HG03175 (cell line): ENCODE measurements around the gene S100A14.

Experiments
- ATAC-seq: cut with Tn5 transposase; IDR thresholded peaks from one replicate; pipeline ENCODE4 v1.9.1; 2021; ENCODE audit warnings: mild to moderate bottlenecking, moderate library complexity; ENCODE audit not compliant: unreplicated experiment

S100A14 gene

DNA sequence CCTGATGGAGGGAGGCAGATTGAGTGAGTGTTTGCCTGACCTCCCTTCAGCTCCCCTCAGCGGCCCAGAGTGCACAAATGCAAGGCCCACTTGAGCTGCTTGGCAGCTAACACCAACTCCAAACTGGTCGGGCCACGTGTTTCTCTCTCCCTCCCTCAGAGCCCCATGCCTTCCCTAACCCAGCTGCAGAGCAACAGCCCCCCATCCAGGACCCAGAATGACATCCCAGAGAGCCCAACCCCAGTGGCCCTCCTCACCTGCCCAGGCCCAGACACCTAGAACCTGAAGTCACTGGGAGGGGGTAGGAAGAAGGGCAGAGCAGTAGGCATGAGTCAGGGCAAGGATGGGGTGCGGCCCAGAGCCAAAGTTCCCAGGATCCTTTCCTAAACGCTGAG lies 789 bp upstream of the S100A14 start:
- no peak for ATAC-seq

DNA sequence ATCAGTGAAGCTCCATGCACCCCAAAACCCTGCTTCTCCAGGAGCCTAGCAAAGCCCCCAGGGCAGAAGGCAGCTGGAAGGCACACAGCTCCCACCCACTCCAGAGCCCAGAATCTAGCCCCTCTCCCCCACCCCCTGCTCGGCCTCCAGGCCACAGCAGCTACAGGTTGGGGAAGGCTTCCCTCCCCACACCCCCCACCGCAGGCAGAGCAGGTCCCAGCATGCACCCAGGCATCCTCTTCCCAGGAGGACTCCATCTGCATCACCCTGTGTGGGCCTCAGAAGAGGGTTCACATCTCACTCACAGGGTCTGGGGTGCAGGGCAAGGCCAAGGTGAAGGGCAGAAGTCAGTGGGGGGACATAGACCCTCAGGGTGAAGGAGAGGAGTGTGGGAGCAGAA lies 719 bp downstream of the S100A14 start:
- ATAC-seq, result no peak

DNA sequence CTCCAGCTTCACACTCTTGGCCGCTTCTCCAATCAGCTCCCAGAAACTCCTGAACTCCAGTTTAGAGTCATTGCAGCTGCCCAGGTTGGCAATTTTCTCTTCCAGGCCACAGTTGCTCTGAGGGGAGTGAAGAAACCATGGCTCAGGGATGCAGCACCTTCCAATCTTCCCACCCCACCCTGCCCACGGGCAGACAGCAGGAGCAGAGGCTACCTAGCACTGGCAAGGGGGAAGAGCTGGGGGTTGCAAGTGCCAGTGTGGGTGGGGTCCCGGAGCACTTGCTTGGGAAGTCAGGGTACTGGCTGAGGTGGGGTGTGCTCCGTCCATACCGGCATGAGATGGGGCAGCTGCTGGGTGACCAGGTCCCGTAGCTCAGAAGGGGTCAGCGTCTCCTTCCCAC lies 1.2 kb downstream of the S100A14 start:
- ATAC-seq, result no peak

DNA sequence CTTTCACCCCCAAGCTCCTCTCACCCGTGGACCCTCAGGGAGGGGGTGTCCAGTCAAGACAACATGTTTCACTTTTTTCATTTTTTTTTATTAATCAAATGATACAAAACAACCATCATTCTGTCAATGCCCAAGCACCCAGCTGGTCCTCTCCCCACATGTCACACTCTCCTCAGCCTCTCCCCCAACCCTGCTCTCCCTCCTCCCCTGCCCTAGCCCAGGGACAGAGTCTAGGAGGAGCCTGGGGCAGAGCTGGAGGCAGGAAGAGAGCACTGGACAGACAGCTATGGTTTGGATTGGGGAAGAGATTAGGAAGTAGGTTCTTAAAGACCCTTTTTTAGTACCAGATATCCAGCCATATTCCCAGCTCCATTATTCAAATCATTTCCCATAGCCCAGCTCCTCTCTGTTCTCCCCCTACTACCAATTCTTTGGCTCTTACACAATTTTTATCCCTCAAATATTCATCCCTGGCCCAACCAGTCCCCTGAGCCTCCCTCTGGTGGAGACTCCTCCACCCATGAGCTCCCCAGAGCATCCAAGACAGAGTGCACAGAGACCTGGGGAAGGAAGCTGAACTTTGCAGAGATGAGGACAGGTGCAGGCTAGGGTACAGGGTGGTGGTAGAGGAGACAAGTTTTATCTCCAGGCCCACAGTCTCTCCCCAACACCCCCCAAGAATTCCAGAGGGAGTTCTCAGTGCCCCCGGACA lies 1.8 kb downstream of the S100A14 start:
- no peak for ATAC-seq

DNA sequence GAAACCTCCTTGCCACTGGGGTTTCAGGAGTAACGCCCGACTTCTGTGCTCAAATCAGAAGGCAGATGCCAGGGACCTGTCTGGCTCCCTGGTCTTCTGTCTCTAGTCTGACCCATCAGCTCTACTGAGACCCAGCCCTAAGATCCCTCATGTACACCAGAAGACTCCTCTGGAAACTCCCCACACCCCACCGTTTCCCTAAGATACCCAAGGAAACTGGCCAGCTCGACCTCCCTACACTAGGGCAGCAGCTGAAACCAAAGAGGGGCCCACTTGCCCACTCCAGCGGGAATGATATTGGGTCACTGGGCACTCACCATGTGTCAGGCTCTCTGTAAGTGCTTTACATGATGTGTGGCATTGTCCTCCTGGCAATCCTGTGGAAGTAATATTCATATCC lies 2.7 kb downstream of the S100A14 start:
- no peak for ATAC-seq

DNA sequence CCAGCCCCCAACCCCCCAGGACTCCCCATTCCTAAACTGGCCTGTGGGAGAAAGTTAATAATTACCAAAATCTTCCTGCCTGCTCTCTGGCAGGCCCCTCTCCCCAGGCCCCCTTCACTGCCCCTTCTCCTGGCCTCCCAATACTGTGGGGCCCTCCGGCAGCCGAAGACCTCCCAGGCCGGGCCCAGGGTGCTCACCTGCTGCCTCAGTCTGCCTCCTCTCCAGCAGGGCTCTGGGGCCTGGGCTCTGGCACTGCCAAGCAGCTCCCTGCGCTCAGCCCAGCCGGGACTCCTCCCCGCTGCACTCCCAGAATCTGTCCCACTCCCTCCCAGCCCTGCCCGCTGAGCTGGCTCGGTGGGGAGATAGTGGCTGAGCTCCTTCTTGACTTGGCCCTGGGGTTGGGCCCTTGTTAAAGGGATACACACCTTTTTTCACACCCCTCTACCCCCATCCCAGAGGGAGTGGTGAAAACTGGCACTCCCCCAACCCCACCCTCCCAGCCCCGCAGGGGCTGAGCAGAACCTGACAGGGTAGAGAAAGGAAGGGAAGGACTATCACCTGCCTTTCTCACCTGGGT lies 3.3 kb downstream of the S100A14 start, which contains the start of gene S100A16:
TSS of gene S100A16 (minus strand) at position 383 of the 577 bp plus-strand sequence. CDS start 4,986 bp downstream, outside the sequence.
- ATAC-seq, result no peak

DNA sequence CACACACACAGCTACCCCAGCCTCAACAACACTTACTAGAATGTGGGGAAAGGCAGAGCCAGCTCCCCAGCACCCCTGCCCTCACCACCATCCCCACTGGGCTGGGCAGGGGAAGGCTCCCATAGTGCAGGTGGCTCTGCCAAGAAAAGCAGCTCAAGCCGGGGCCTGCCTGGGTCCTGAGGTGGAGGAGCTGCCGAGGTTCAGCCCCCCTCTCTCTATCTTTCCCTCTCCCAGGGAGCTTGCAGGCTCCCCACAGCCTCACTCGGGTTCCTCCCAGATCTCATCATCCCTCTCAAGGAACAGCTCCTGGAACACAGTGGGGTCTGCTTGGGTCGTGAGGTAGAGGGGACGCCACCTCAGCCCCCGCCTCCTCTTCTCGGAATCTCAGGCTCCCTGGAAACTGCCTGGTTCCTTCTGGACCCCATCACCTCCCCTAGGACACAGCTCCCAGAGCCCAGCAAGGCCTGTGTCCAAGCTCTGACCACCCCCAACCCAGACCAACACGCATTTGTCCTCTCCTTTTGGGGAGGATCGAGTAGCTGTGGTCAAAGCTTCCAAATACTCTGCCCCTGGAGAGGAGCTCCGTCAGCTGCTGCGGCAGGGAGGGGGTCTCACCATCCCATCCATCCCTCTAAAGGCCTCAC lies 3.9 kb downstream of the S100A14 start:
- ATAC-seq, result no peak

DNA sequence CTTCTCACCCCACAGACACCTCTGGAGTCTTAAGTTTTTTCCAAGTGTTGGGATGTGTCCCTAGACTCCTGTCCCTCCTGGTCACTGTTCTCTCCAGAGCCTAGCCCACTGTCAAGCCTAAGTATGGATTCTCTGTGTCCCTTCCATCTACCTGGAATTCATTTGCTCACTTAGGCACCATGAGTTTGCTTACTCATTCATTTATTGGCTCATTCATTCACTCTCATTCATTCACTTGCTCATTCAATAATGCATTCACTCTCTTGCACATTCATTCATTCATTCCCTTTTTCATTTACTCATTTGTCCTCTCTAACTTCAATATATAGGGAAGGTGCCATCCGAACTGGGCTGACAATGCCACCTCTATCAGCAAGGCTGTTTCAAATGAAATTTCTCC lies 4.8 kb downstream of the S100A14 start:
- no peak for ATAC-seq

DNA sequence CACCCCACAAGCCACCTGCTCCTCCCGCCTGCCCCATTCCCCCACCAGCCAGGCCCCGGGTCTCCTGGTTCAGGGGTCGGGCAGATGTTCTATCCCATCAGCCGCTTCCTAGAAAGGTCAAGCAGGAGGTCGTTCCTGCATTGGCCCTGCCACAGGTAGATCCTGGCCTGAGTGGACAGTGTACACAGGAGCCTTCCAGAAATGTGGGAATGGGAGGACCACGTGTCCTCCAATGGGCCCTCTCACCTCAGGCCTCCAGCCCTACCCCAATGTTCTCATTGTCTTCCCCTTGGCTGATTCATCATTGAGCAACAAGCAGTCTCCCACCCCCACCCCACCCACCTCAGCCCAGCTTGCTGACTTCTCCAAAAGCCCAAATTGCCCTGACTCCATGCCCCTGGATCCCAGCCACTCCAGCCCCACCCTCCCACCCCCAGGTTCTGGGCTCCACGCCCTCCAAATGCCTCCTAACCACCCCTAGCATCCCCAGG lies 5.3 kb downstream of the S100A14 start:
- ATAC-seq, result no peak

DNA sequence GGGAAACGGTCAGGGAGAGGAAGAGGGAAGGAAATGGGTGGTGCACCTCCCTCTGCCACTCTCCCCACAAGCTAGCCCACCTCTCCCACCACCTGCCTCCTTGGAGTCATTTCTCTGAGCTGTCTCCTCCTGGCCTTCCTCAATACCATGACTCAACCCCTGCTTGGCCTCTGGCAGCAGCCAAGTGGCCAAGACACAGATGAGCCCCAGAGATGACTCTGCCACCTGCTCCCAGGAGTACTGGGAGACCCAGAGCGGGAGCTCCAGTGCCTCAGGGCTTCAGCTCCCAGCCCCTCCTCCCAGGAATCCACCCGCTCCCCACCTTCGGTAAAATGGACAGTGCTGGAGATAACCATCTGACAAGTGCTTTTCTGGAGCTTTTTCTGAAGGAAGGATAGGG lies 5.8 kb downstream of the S100A14 start:
- no peak for ATAC-seq

DNA sequence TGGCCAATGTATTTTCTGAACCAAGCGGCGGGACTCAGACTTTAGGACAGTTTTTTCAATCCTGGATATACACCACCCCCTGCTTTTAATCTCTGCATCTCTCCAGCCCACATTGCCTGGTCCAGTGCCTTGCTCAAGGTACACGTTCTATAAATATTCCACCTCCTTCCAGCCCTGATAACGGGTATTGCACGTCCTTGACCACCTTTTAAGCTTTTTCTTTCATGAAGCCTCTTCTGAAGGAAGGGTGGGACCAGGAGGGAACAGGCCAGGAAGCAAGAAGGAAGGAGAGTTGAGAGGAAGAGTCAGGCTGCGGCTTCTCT lies 6.6 kb downstream of the S100A14 start:
- ATAC-seq, result no peak

DNA sequence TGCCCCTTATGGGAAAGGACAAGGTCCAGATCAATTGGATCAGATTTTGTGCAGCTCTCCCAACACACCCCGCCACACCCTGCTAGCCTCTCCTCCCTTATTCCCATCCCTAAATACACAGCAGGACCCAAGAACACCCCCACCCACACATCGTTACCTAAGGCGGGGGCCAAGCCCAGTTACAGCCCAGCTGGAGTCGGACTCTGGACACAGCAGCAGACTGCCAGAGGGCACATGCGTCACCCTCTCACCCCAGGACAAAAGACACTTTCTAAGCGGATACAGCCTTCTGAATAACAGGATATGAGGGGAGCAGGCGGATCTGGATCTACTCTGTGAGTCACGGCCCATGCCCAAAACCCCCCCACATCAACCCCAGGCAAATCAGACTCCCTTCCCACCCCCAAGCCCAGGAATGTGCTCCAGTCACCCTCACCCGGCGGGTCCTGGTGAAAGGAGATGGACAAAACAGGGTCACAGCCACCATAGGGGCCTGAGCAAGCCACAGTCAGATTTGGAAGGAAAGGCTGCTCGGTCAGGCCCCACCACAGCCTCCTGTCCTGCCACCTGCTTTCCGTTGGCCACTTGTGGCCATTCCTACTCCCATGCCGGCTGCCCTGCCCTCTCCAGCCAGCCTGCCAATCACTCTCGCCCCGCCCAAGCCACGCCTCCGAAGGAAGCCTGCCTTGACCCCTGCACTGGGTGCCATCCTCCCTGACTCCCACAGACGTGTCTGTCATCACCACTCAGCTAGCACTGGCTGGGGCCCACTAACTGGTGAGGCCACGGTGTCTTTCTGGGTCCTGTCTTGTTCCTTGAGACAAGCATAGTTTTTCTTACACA lies 7.2 kb downstream of the S100A14 start:
- ATAC-seq, result no peak

DNA sequence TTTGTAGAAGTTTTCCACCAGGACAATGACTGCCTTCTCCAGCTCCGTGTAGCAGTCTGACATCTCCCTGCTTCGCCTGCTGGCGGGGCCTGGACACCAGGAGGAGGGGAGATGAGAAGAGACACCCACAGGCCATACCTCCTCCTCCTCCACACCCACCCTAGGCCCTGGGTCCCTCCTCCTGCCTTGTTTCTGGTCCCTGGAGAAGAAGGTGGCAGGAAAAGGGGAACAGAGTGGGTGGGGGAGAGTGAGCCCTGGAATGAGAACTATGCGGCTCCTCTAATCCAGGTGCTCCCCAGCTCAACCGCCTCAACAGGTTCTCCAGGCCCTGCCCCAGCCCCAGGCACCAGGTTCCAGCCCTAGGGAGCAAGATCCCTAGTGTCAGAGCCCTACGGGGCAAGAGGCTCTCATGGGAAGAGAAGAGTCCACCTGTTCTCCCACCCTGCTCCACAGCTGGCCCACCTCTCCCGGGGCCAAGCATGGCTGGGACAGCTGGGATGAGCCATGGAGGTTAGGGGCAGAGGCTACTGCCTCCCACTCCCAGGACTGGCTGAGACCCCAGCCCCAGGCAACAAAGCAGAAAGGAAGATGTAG lies 7.9 kb downstream of the S100A14 start:
- ATAC-seq, result no peak

DNA sequence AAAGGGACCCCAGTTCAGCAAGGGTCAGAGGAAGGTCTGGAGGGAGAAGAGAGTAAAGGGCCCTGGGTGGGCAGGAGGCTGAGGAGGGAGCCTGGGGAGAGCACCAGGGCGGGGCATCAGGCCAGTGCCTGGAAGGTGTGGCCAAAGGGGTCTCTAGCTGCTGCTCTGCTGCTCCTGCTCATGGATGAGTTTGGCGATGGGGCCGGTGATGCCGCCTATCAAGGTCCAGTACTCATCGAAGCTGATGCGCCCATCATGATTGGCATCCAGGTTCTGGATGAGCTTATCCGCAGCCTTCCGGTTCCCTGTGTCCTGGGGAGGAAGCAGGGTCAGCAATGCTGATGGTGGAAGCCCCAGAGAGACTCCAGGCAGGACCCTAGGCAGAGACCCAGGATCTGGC lies 8.7 kb downstream of the S100A14 start:
- ATAC-seq, result no peak

DNA sequence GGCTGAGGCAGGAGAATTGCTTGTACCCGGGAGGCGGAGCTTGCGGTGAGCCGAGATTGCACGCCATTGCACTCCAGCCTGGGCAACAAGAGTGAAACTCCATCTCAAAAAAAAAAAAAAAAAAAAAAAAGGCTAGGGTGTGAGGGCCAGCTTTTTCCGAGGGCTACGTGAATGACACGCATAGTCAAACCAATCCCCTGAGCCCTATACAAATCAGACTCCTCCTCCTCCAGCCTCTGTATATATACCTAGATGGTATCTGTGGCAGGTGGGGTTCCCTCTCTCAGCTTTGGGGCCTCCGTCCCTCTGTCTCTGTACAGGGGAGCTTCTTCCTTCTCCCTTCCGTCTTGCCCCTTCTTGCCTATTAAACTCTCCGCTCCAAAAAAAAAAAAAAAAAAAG lies 9.9 kb downstream of the S100A14 start:
- ATAC-seq, result no peak

DNA sequence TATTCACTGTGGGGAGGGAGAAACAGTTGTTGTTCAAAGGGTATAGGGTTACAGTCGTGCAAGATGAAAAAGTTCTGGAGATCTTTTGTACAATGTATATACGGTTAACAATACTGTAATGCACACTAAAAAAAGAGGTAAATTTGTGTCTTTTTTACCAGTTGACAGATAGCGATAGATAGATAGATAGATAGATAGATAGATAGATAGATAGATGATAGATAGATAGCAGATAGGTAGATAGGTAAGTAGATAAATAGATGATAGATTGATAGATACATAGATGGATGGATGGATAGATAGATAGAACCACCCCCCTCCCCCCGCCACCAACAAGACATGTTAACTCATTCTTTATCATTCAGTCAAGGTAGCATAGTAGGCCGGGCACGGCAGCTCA lies 13.4 kb downstream of the S100A14 start:
- no peak for ATAC-seq

DNA sequence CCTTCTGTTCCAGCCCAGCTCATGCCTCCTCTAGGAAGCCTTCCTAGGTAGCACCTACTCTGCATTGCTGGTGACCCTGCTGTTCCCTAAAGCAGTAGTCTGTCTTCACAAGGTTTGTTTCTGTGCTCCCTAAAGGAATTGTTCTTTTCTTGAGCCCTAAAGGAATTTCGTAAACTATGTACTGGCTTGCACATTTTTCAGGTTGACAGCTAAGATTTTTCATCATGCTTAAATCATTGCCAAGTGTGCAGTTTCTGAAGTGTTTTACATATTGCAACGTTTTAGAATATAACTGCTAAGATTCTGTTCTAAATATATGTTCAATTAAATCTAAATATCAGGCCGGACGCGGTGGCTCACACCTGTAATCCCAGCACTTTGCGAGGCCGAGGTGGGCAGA lies 16.3 kb downstream of the S100A14 start:
- no peak for ATAC-seq

DNA sequence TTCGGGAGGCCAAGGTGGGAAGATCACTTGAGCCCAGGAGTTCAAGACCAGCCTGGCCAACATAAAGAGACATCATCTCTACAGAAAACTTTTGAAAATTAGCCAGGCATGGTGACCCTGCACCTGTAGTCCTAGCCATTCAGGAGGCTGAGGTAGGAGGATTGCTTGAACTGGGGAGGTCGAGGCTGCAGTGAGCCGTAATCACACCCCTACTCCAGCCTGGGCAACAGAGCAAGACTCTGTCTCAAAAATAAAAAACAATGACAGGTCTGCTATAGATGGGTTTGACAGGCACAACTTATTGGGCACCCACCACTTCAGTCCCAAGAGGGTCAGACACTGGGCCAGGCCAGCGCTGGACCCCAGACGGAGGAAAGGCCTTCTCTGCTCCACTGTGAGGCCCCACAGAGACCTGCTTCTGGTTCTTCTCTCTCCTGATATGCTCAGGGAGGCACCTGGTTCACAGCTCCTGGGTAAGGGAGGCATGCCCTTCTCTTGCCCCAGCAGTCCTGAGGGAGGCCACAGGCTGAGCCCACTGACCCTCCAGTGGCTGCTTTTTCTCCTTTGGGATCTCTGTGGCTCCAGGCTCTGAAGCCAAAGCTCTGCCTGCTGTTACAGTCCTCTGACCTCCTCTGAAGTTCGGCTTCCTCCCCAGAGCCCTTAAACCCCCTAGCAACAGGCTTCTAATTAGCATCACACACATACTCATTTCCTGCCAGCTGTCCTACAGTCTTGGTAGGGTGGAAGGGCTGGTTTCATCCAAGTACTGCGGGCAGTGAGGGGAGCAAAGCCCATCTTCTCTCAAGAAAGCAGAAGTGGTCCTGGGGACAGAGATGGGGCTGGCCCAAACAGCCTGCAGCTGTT lies 17.6 kb downstream of the S100A14 start:
- peak; percentile 99 for ATAC-seq

DNA sequence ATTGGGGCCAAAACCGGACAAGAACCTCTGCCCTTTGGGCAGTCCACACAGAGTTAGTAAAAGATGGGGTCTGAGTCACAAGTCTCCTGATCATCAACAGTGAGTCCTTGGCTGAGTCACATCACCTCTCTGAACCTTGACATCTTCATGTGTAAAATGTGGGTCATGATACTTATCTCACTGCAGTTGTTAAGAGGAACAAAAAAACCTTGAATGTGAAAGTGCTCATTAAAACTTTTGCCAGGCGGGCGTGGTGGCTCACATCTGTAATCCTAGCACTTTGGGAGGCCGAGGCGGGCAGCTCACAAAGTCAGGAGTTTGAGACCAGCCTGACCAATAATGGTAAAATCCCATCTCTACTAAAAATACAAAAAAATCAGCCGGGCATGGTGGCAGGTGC lies 18.9 kb downstream of the S100A14 start:
- no peak for ATAC-seq

DNA sequence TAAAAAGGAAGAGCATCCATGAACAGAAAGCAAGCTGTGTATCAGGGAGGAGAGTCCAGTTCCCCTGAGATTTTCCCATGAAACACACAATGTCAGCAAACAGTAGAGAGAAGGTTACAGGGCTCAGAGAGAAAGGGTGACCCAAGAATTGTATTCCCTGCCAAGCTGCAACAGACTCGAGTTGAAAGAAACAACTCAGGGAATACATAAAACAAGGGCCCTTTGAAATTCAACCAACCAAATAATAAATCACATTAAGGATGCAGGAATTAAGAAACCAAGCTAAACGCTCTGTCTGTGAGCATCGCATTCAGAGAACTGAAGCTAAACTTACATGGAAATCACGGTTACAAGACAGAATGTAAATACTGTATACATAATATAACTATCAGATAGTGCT lies 23.4 kb downstream of the S100A14 start:
- no peak for ATAC-seq
